ENCODE results near the gene CARMIL1.

GRCh38 chr6:25415701-25416100 lies 136.5 kb downstream of the CARMIL1 start:
- no peak for TF ChIP-seq POLR2A (IDR thresholded peaks at IDR 0.05)
- TF ChIP-seq, protein P1, sequence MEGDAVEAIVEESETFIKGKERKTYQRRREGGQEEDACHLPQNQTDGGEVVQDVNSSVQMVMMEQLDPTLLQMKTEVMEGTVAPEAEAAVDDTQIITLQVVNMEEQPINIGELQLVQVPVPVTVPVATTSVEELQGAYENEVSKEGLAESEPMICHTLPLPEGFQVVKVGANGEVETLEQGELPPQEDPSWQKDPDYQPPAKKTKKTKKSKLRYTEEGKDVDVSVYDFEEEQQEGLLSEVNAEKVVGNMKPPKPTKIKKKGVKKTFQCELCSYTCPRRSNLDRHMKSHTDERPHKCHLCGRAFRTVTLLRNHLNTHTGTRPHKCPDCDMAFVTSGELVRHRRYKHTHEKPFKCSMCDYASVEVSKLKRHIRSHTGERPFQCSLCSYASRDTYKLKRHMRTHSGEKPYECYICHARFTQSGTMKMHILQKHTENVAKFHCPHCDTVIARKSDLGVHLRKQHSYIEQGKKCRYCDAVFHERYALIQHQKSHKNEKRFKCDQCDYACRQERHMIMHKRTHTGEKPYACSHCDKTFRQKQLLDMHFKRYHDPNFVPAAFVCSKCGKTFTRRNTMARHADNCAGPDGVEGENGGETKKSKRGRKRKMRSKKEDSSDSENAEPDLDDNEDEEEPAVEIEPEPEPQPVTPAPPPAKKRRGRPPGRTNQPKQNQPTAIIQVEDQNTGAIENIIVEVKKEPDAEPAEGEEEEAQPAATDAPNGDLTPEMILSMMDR (IDR thresholded peaks at IDR 0.05) = no peak
